Measurements from ENCODE around the gene CLVS2. TPM values are rescaled to one million over a fixed set of nuclear protein-coding genes. Genes with fewer than 3 reads are reported as not detected.

CLVS2 gene
- total RNA-seq, 2 experiments from 2014 or later, result not detected

DNA sequence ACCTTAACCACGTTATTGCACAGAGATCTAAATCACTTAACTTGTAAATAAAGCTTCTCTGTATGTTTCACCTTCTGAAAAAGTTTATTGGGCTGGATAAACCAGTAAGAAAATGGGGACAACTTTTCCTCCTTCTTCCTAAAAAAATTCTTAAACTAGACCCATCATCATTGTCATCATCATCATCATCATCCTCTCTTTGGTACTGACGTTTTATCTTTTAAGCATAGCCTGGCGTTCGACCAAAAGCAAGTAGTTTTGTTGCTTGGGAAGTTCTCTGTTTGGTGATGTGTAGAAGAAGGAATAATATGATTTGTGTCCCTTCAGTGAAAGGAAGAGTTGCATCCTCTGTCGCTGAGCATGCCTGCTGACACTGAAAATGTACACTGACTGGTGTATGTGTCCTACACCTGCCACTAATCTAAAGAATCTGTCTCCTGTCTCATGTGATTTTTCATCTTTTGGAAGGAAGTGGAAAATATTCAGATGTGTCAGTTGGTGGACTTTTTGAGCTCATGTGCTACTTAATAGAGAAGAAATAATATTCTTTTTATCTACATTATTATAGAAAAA lies 2.5 kb downstream of the CLVS2 start:
- DNase-seq, result no peak
- intact Hi-C loops (cut with micrococcal nuclease), result no loop called here
- CTCF ChIA-PET, result no interaction called here
- H3K4me1 Mint-ChIP-seq (ENCODE audit: low read depth), result peaks cover 6% of the 10 kb centered on the region
- no peak overlapping the region for H3K27ac Mint-ChIP-seq
- no peaks in the 10 kb centered on the region for H3K9me3 Mint-ChIP-seq
- no peaks in the 10 kb centered on the region for H3K36me3 Mint-ChIP-seq (ENCODE audit: low read depth)
- no peak overlapping the region for H3K4me3 Mint-ChIP-seq
- peaks cover 41% of the 10 kb centered on the region for H3K27me3 Mint-ChIP-seq (ENCODE audit: low read depth)

DNA sequence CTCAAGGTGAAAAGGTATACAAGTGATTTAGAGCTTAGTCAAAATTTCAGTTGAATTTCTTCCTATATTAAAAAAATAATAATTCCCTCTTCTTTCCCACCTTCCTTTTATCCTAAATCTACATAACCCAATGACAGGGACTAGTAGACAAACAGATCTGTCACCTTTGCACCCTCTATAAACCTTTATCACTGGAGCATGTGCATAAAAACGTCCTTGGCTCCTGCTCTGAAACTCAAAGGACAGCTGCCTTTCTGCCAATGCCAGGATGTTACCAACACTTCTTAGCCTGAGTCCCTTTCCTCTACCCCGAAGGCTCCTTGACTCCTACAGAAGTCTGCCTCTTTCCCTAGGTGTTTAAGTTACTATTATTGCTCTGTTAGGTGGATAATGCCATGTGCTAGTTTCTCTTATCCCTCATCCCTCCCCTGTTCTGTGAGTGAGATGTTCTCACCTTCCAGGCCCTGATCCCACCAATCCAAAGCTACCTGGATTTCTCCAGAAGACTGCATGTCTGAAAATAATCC lies 4.3 kb downstream of the CLVS2 start:
- intact Hi-C loops (cut with micrococcal nuclease), result no loop called here
- H3K4me3 Mint-ChIP-seq, result no peak overlapping the region
- CTCF ChIA-PET, result no interaction called here
- DNase-seq, result no peak
- peaks cover 33% of the 10 kb centered on the region for H3K27me3 Mint-ChIP-seq (ENCODE audit: low read depth)
- no peaks in the 10 kb centered on the region for H3K9me3 Mint-ChIP-seq
- no peak overlapping the region for H3K27ac Mint-ChIP-seq
- no peaks in the 10 kb centered on the region for H3K36me3 Mint-ChIP-seq (ENCODE audit: low read depth)
- H3K4me1 Mint-ChIP-seq (ENCODE audit: low read depth), result peaks cover 6% of the 10 kb centered on the region

DNA sequence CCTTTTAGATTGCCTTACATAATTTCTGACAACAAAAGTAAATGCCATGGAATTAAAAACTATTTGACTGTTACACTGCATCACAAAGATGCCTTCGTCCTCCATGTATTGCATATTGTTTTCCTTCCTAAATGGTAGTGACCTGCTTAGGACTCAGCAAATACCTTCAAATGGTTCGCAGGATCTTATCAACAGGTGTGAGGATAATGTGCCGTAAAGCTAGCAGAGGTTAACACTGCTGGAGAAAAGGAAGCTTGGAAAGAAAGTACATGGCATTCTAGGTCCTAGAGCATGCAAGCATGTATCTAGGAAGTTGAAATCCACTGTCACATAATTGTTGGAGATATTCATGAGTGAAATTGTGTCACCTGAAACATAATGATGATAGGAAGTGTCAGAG lies 5.5 kb downstream of the CLVS2 start:
- Mint-ChIP-seq H3K9me3 (no peaks in the 10 kb centered on the region), H3K36me3 (ENCODE audit: low read depth) (no peaks in the 10 kb centered on the region), H3K4me1 (ENCODE audit: low read depth) (no peaks in the 10 kb centered on the region)

DNA sequence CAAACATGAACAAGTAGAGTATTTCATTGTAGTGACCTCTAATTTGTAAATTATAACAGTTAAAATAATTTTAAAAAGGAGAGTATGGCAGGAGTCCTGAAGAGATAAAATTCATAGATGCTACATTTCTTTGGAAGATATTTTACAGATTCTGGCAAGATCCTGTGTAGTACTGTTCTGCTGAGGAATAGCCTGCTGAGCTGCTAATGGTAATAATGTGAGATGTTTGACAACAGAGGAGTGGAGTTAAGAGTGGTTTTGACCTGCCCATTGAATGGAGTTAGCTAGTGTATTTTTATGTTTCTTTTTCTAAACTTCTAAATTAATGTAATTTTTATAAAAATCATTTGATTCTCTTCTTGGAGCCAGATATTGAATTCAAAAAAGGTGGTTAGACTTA lies 11.8 kb downstream of the CLVS2 start:
- intact Hi-C loops (cut with micrococcal nuclease), result no loop called here
- Mint-ChIP-seq H3K27me3 (ENCODE audit: low read depth) (no peaks in the 10 kb centered on the region), H3K4me3 (no peak overlapping the region), H3K27ac (no peak overlapping the region), H3K4me1 (ENCODE audit: low read depth) (no peaks in the 10 kb centered on the region), H3K9me3 (no peaks in the 10 kb centered on the region), H3K36me3 (ENCODE audit: low read depth) (no peaks in the 10 kb centered on the region)
- DNase-seq, result no peak
- CTCF ChIA-PET, result no interaction called here

More for the DNA sequence above, 5.5 kb downstream of the CLVS2 start:
- Mint-ChIP-seq H3K27ac (no peak overlapping the region), H3K4me3 (no peak overlapping the region), H3K27me3 (ENCODE audit: low read depth) (peaks cover 26% of the 10 kb centered on the region)
- CTCF ChIA-PET, result no interaction called here
- intact Hi-C loops (cut with micrococcal nuclease), result no loop called here
- no peak for DNase-seq

DNA sequence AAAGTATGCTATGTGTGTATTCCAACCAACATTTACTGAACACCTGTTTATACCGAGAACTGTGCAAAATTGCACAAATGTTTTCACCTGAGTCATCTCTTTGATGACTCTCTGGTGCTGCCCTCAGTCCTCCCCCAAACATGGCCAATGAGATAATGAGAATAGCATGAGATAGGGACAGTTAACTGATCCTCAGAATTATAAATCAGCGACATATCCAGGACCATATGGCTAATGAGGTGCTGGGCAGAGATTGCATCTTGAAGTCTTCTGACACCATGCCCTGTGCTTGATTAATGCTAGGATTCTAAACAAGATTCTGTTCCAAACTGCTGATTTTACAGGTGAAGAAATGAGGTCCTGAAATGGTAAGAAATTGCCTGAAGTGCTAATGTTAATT lies 13.0 kb downstream of the CLVS2 start:
- Mint-ChIP-seq H3K27me3 (ENCODE audit: low read depth) (no peaks in the 10 kb centered on the region), H3K9me3 (no peaks in the 10 kb centered on the region), H3K4me1 (ENCODE audit: low read depth) (no peaks in the 10 kb centered on the region), H3K4me3 (no peak overlapping the region), H3K36me3 (ENCODE audit: low read depth) (no peaks in the 10 kb centered on the region), H3K27ac (no peak overlapping the region)
- no peak for DNase-seq
- CTCF ChIA-PET, result interaction anchor here (0.7 kb wide), 1 partner anchor 738 kb away, joined by 5 read pairs; no protein-coding TSS in a partner anchor
- intact Hi-C loops (cut with micrococcal nuclease), result no loop called here

DNA sequence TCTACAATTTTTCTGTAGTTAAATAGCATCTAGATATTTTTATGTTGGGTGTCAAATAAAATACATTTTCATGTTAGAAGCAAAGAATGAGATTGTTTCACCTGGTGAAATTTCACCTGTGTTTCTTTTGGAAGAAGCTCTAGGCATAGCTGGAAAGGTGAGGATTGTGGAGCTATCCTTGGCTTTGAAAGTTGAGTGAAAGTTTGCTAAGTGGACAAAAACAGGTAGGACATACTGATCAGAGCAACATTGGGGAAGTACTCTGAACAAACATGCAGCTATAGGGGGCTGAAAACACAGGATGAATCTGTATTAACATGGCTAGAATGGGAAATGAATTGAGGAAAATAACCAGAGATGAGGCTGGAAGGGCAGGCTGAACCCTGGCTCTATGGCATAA lies 18.8 kb downstream of the CLVS2 start:
- Mint-ChIP-seq H3K27me3 (ENCODE audit: low read depth) (no peaks in the 10 kb centered on the region), H3K36me3 (ENCODE audit: low read depth) (no peaks in the 10 kb centered on the region), H3K27ac (no peak overlapping the region), H3K9me3 (no peaks in the 10 kb centered on the region), H3K4me1 (ENCODE audit: low read depth) (no peaks in the 10 kb centered on the region), H3K4me3 (no peak overlapping the region)
- DNase-seq, result no peak
- CTCF ChIA-PET, result no interaction called here
- intact Hi-C loops (cut with micrococcal nuclease), result no loop called here

DNA sequence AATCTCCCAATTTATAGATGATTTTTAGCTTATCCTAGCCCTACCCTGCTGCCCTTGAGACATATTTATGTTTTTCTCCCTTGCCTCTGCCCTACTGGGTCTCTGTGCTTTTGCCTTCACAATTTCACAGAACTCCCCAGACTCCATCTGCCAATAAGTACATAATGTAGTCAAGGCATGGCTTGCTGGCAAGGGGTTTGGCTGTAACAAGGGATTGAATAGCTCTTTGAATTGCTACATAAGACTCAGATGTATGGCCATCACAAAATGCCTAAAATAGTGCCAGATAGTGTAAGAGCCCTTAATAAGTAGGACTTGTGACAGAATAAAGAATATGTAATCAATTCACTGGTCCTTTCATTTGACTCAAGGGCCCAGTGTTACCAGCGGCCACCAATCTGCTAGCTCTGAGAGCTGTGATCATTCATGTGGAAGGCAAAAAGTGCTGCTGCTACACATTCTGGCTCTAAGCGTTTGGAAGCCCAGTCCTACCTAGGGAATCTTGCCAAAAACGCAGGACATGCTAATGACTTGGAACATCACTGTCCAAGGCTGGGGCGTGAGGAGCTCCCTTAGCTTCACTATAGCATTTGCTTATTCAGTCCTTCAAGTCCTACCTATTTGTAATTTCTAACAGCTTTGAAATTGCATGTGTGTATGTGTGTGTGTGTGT lies 20.5 kb downstream of the CLVS2 start:
- DNase-seq, result no peak
- H3K27me3 Mint-ChIP-seq (ENCODE audit: low read depth), result no peaks in the 10 kb centered on the region
- no peaks in the 10 kb centered on the region for H3K9me3 Mint-ChIP-seq
- CTCF ChIA-PET, result no interaction called here
- no peak overlapping the region for H3K27ac Mint-ChIP-seq
- intact Hi-C loops (cut with micrococcal nuclease), result no loop called here
- no peaks in the 10 kb centered on the region for H3K36me3 Mint-ChIP-seq (ENCODE audit: low read depth)
- no peaks in the 10 kb centered on the region for H3K4me1 Mint-ChIP-seq (ENCODE audit: low read depth)
- no peak overlapping the region for H3K4me3 Mint-ChIP-seq

DNA sequence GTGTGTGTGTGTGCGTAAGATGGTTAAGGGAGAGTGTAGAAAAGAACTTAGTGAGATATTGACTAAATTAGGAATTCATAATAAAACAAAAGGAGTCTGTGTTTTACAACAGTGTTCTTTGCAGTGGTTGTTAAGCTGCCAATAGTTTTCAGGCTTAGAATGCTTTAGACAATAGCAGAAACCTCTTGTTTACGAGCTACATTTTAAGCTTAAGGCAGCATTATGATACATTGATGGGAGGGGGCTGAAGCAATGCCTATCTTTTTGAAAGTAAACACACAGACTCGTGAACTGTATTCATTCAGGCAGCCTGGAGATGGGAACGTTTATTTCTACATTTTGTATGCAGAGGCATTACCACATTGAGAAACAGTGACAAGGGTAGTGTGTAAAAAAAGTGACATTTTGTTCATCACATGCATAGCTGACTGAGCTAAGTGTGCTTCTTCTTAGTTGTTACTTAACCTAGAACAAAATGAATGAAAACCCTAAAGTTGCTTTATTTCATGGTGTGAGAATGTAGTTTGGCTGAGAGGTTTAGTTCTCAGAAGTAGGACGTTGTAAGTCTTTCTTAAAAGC lies 21.2 kb downstream of the CLVS2 start:
- Mint-ChIP-seq H3K4me1 (ENCODE audit: low read depth) (no peaks in the 10 kb centered on the region), H3K36me3 (ENCODE audit: low read depth) (no peaks in the 10 kb centered on the region), H3K27me3 (ENCODE audit: low read depth) (no peaks in the 10 kb centered on the region), H3K9me3 (no peaks in the 10 kb centered on the region), H3K4me3 (no peak overlapping the region), H3K27ac (no peak overlapping the region)
- no peak for DNase-seq
- CTCF ChIA-PET, result no interaction called here
- intact Hi-C loops (cut with micrococcal nuclease), result no loop called here

DNA sequence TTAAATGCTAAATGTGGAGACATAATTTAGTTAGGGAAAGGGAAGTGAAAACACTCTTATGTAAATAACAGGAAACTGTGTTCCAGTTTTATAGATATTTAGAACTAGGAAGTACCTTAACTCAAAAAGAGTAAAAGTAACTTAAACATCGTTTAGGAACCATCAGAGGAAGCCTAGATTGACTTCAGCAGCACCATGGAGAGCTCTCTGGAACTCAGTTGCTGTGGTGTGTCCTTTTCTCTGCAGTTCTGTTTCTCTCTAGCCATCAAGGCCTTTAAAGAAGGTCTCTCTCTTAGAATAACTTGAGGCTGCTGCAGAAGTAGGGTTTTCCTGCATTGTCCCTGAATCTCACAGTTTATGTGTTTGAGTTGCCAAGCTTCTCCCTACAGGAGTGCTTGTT lies 26.9 kb downstream of the CLVS2 start:
- DNase-seq, result no peak
- Mint-ChIP-seq H3K4me3 (no peak overlapping the region), H3K27me3 (ENCODE audit: low read depth) (no peaks in the 10 kb centered on the region), H3K27ac (no peak overlapping the region), H3K4me1 (ENCODE audit: low read depth) (no peaks in the 10 kb centered on the region), H3K36me3 (ENCODE audit: low read depth) (no peaks in the 10 kb centered on the region), H3K9me3 (no peaks in the 10 kb centered on the region)
- CTCF ChIA-PET, result no interaction called here
- intact Hi-C loops (cut with micrococcal nuclease), result no loop called here

DNA sequence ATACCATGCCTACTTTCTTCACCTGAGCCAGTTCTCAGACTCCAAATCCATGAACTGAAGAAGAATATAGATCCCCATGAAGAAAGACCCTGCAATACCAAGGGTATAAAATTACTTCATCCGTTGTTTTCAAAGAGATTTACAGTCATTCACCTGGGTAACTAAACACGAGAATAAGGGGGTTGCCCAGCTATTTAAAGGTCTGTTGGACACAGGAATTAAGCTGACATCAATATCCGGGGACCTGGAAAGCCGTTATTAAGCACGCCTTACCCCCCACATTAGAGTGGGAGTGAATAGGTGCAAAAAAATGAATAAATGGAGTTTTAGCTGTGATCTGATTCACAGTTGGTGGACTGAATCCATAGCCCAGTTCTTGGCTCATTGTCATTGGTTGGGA lies 28.9 kb downstream of the CLVS2 start:
- intact Hi-C loops (cut with micrococcal nuclease), result no loop called here
- CTCF ChIA-PET, result no interaction called here
- no peak overlapping the region for H3K4me3 Mint-ChIP-seq

DNA sequence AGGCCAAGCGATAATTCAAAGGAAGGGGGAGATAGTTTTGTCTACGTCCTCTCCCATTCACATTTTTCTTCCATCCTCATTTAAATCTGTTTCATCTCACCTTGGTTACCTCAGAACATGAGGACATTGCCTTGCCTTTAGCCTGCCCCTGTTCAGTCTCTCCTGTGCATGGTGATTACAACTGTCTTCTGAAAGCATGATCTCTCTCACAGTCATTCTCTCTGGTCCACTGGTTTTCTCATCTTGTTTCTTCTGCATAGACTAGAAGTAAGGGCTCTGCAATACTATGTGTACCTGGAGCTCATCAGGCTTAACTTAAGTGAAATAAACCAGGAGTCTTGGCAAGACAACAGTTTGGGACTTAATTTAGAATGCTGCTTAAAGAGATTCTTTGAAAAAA lies 31.4 kb downstream of the CLVS2 start:
- intact Hi-C loops (cut with micrococcal nuclease), result no loop called here
- DNase-seq, result no peak
- CTCF ChIA-PET, result no interaction called here
- Mint-ChIP-seq H3K4me3 (no peak overlapping the region), H3K4me1 (ENCODE audit: low read depth) (no peaks in the 10 kb centered on the region), H3K36me3 (ENCODE audit: low read depth) (no peaks in the 10 kb centered on the region), H3K9me3 (no peaks in the 10 kb centered on the region), H3K27ac (no peak overlapping the region), H3K27me3 (ENCODE audit: low read depth) (no peaks in the 10 kb centered on the region)

More for the DNA sequence above, 28.9 kb downstream of the CLVS2 start:
- Mint-ChIP-seq H3K9me3 (no peaks in the 10 kb centered on the region), H3K27ac (no peak overlapping the region), H3K27me3 (ENCODE audit: low read depth) (no peaks in the 10 kb centered on the region), H3K36me3 (ENCODE audit: low read depth) (no peaks in the 10 kb centered on the region), H3K4me1 (ENCODE audit: low read depth) (no peaks in the 10 kb centered on the region)
- DNase-seq, result no peak

DNA sequence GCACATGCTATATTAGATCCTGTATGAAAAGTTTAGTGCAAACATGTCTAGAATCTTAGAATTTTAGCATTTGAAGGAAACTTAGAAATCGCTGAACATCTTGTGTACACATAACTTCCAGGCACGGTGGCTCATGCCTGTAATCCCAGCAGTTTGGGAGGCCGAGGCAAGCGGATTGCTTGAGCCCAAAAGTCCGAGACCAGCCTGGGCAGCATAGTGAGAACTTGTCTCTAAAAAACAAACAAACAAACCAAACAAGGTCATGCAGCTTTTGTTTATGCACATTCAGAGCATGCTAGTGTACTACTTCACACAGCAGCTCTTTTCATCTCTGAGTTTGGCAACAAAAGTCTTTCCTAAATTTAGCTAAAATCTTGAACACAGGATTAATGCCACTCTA lies 32.2 kb downstream of the CLVS2 start:
- intact Hi-C loops (cut with micrococcal nuclease), result no loop called here
- H3K4me3 Mint-ChIP-seq, result no peak overlapping the region

DNA sequence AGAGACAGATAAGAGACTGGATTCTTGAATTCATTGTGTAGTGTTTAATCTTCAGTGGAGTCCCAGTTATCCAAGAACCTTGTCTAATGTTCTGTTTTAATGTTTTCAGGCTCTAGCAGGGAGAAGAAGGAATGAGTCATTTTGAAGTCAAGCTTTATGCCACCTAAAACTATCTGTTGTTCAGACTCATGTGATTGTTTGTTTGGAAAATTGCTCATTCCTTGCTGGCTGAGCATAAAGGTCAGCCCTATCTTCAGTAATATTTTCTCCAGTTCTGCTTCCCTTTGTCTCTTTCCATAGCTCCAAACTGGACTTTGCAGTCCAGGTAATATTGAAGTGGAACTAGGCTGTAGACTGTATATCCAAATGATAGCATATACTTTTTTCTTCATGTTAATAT lies 34.2 kb downstream of the CLVS2 start:
- Mint-ChIP-seq H3K27ac (no peak overlapping the region), H3K36me3 (ENCODE audit: low read depth) (no peaks in the 10 kb centered on the region), H3K4me1 (ENCODE audit: low read depth) (no peaks in the 10 kb centered on the region), H3K9me3 (no peaks in the 10 kb centered on the region), H3K4me3 (no peak overlapping the region), H3K27me3 (ENCODE audit: low read depth) (no peaks in the 10 kb centered on the region)
- intact Hi-C loops (cut with micrococcal nuclease), result no loop called here
- no peak for DNase-seq
- CTCF ChIA-PET, result no interaction called here

More for the DNA sequence above, 32.2 kb downstream of the CLVS2 start:
- Mint-ChIP-seq H3K4me1 (ENCODE audit: low read depth) (no peaks in the 10 kb centered on the region), H3K9me3 (no peaks in the 10 kb centered on the region), H3K36me3 (ENCODE audit: low read depth) (no peaks in the 10 kb centered on the region), H3K27me3 (ENCODE audit: low read depth) (no peaks in the 10 kb centered on the region), H3K27ac (no peak overlapping the region)
- DNase-seq, result no peak
- CTCF ChIA-PET, result no interaction called here

Measured in activated naive CD4-positive, alpha-beta T cell treated with anti-CD3 and anti-CD28 coated beads for 36 hours (primary cell).